GM19238 (cell line): ENCODE data around the gene PARN.
"Not testable (repeated sequence)": the region's sequence is repeated elsewhere in the genome, so short reads cannot be mapped to it uniquely, and the experiment has no call there.

ENCODE experiments used
- DNase-seq: peaks from one replicate; pipeline ENCODE4 v3.0.0; 2011; ENCODE audit warnings: low spot score; ENCODE audit not compliant: insufficient read length

PARN gene

DNA sequence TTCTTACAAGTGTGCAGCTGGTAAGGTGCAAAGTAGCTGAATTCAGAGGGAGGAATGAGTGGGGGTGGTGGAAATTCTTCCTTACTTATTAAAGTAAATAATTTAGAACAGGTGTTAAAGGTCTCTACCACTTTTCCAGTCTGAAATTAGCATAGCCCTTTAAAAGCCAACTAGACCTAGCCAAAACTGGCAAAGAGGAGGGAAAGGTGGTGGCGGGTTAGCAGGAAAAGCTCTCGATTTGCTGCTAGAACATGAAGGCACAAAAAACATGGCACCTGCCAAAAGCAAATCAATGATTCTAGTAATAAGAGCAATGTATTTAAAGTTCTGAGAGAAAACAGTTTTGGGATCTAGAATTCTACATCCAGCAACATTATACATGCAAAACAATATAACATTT lies 157.7 kb downstream of the PARN start:
- no peak for DNase-seq

DNA sequence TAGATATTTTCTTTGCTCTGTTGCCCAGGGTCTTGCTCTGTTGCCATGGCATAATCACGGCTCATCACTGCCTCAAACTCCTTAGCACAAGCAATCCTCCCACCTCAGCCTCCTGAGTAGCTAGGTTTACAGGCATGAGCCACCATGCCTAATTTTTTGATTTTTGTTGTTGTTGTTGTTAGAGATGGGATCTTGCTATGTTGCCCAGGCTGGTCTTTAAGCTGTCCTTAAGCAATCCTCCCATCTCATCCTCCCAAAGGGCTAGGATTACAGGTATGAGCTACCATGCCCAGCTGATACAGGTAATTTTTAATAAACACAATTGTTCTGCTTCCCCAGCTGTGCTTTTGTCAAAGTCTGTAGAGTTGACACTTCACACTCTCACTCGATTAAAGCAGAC lies 159.3 kb downstream of the PARN start:
- no peak for DNase-seq

DNA sequence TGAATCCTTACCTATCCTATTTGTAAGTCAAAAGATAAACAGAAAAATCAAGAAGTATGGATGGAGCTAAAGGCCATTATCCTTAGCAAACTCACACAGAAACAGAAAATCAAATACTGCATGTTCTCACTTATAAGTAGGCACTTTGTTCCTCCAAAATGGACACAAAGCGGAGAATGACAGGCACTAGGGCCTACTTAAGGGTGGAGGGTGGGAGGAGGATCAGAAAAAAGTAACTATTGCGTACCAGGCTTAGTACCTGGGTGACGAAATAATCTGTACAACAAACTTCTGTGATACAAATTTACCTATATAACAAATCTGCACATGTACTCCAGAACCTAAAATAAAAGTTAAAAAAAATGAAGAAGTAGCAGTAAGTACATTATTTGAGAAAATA lies 164.3 kb downstream of the PARN start:
- DNase-seq, result no peak

DNA sequence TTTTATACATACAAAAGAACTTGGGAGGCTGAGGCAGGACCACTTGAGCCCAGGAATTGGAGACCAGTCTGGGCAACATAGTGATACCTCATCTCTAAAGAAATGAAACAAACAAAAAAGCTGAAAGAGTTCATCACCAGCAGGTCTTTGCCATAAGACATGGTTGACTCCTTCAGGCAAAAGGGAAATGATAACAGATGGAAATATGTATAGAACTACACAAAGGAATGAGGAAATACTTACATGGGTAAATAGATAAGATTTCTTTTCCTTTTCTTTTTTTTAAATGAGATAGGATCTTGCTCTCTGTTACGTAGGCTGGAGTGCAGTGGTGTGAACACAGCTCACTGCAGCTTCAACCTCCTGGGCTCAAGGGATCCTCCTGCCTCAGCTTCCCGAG lies 165.3 kb downstream of the PARN start:
- DNase-seq, result no peak

DNA sequence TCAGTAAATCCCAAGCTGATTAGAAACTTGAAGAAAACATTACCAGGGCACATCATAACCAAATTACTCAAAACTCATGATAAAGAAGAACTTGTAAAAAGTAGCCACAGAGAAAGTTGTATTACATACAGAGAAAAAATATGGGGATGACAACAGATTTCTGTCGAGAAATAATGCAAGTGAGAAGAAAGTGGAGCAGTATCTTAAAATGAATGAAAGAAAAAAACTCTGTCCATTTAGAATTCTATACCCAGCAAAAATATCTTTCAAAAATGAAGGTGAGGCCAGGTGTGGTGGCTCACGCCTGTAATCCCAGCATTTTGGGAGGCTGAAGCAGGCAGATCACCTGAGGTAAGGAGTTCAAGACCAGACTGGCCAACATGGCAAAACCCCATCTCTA lies 165.9 kb downstream of the PARN start:
- no peak for DNase-seq

DNA sequence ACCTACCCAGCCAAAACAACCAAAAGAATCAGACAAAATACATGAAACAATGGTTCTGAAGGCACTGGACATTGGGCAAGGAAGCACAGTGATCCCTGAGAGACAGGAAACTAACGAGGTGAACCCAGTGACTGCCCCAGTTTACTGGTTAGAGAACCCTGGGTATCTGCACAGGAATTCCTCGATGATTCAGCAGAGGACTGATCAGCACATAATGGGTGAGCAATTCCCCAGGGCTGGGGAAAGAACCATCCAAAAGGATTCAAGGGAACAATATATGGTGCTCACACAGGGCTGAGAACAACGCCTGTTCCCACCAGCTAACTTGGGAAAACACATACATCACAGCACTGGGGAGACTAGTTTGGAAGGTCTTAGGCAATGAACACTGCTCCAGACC lies 167.2 kb downstream of the PARN start:
- DNase-seq, result no peak

DNA sequence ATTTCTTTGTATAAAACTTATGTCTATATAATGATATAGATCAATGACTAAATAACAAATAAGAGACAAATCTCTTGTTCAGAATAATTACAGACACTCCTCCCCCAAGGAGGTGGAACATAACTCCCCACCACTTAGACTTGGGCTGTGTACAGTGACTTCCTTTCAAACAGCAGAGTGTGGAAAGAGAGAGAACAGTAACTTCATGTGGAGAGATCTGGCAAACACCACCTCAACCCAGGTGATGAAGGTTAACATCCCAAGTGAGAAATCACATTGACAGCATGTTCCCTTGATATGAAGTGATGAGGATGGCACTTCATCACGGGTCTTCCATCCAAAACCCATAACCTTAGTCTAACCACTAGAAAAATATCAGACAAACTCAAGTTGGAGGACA lies 169.3 kb downstream of the PARN start:
- no peak for DNase-seq

DNA sequence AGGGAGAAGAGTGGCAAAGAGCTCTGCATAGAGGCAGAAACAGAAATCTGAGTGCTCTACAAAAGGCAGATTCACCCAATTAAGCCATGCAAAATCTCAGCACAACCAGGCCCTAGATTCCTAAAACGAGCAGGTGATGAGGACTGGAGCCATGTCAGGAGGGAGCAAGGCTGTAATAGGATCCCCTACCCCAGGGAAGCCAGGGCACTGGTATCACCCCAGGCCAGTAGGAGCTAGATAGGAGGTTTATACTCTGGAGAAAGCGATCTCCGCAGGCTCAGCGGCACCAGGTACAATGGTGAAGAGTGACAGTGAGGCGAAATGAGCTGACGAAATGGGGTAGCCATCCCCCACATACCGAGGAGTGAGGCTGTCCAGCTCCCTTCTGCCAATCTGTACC lies 171.5 kb downstream of the PARN start:
- no peak for DNase-seq

DNA sequence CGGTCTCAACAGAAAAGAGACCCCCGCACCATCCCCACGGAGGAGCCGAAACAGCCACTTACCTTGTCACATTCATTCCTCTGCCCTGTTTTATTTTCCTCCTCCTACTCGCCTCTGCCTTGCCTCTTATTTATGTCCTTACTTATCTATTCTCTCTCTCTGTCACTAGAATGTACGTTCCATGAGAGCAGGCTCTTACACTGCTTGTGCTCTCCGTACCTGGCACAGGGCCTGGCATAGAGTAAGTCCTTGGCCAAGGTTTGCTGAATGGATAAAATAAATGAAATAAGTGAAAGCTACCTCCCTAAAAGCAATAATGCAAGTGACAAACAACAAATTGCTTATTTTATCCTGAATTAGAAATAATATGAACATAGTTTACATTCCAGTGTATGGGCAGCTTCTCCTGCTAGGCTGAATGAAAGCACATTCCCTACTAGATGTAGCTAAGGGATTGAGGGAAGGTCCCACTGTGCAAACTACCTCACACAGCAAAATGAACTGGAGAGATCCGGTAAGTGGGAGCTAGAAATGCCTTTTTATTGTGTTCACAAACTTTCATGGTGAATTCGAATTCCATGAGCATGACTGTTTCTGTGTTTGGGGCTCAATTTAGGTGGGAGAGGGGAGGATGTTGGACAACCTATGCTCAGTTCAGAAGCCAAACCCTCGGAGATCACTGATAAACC lies 173.1 kb downstream of the PARN start:
- no peak for DNase-seq

DNA sequence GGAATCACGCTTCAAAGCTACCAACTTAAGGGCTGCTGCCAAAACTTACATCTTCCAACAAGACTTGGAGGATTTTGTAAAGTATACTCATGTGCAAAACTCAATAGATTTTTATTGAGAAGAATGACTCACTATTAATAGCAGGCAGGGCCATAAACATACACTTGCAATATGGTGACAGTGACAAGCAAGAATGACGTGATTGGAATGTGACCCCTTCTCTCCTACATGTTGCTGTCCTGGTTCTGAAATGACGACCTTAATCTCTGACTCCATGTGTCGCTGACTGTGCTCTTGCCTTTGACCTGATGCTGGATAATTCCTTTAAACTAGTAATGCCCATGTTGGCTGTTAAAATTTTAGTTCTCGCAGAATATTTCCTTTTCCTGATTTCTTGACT lies 174.5 kb downstream of the PARN start:
- no peak for DNase-seq

DNA sequence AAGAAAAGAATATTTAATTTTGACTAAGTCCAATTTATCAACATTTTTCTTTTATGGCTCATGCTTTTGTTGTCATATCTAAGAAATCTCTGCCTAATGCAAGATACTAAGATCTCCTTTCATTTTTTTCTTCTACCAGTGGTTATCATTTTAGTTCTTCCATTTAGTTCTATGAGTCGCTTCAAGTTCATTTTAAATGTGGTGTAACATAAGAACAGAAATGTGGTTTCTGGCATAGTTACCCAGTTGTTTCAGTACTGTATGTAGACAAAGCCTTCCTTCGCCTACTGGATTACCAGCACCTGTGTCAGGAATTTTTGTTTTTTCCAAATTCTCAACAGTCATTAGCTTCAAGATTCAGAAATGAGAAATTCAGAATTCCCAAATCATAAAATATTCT lies 175.7 kb downstream of the PARN start:
- DNase-seq, result no peak

DNA sequence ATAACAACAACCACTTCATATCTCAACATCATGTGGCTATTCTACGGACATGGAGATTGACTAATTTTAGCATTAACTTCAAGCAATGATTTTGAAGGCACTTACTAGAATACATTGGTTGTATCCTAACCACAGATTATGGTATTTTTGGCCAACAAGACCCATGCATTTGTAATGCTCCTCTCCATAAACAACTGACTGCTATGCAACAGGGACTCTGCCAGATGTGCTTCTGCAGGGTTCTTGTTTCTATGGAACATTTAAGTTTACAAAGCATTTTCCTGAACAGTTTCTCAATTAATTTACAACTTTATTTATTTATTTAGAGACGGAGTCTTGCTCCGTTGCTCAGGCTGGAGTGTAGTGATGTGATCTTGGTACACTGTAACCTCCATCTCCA lies 178.0 kb downstream of the PARN start:
- DNase-seq, result no peak

DNA sequence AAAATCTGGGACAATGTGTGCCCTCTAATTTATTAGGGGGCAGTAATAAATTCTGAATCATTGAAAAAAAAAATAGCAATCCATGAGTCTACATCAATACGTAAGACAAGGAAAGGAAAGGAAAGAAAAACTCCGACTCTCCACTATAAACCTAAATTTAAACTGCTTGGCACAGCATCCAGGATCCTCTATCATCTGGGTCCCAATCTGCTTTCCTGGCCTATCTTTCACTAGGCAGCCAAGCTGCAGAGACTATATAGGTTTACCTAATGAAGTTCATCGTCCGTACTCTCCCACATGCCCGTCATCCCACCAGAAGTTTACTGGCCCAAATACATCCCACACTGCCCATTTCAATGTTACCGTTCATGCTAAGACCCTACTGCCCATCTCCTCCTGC lies 179.2 kb downstream of the PARN start:
- DNase-seq, result no peak

DNA sequence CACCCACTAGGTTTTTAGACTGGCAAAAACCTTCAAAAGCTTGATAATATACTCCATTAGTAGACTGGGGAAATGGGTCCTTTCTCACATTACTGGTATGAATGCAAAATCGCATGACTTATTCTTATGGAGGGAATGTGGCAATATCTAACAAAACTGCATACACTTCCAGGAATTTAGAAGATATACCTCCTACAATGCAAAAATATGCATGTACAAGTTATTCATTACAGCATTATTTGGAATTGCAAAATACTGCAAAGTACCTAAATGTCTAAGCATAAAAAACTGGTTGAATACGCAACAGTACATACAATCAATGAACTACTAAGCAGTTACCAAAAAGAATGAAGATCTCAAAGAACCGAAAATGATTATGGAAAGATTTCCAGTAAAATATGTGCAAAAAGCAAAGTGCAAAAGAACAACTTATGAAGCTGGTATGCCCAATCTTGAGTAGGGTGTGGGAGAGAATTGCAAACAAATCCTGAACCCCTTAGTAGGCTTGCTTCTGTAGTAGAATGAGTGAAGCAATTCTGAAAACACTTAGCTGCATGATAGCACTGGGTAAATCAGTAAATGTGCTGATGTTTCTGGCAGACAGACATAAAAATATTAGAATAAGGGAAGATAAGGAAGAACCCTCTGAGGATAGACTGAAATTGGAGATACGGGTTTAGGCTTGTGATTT lies 180.1 kb downstream of the PARN start:
- DNase-seq, result no peak

DNA sequence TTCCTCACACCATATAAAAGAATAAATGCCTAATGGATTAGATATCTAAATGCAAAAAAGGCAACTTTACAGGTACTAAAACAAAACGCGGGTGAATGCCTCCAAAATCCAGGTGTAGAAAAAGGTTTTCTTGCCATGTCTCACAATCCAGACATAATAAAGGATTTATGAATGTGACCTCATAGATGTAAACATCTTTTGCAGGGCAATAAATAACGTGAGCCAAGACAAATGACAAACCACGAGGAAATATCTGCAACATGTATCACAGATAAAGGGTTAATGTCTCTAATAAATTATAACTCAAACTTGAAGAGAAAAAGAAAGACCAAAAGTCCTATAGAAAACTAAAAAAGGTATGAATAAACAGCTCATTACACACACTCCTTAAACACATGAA lies 180.7 kb downstream of the PARN start:
- no peak for DNase-seq

DNA sequence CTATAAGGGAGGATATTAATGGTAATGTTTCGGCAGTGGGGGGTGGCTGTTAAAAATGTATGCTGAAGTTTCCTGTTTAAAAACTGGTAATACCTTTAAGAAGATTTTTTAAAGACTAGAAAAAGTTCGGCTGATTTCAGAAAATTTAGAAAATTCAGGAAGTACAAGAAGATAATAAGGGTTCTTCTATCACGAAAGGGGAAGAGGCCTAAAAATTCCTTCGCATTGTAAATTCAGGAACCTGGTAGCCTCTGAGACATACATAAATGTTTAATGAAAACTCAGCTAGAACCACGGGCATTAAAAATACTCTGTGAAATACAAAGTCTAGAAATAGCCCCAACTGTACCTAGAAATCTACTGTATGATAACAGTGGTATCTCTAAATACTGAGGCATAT lies 181.2 kb downstream of the PARN start:
- no peak for DNase-seq

DNA sequence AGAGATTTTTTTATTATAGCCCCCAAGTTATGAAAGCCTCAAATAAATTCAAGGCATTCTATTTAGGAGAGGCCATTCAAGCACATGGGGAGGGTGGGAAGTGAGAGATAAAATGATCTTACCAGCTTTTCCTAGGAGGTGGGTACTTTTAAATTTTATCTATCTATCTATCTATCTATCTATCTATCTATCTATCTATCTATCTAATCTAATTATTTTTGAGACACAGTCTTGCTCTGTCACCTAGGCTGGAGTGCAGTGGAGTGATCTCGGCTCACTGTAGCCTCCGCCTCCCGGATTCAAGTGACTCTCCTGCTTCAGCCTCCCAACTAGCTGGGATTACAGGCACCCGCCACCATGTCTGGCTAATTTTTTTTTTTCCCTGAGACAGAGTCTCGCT lies 182.3 kb downstream of the PARN start:
- DNase-seq, result no peak

DNA sequence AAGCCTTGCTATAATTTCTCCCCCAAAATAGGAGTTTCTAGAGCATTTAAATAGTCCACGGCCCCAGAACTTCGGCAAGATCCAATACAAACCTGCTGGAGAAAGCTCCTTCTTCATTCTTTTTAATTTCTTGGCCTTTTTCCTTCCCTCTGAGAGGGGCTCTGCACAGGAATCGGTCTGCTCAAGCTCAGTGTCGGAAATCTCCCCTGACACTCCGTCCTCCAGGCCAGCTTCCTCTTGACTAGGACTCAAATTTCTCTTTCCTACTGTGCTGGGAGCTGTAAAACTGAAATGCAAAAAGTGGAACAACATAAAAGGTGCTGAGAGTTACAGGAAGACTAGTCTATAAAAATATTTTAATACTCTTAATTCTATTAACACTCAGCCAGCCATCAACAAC lies 183.3 kb downstream of the PARN start:
- DNase-seq, result no peak

DNA sequence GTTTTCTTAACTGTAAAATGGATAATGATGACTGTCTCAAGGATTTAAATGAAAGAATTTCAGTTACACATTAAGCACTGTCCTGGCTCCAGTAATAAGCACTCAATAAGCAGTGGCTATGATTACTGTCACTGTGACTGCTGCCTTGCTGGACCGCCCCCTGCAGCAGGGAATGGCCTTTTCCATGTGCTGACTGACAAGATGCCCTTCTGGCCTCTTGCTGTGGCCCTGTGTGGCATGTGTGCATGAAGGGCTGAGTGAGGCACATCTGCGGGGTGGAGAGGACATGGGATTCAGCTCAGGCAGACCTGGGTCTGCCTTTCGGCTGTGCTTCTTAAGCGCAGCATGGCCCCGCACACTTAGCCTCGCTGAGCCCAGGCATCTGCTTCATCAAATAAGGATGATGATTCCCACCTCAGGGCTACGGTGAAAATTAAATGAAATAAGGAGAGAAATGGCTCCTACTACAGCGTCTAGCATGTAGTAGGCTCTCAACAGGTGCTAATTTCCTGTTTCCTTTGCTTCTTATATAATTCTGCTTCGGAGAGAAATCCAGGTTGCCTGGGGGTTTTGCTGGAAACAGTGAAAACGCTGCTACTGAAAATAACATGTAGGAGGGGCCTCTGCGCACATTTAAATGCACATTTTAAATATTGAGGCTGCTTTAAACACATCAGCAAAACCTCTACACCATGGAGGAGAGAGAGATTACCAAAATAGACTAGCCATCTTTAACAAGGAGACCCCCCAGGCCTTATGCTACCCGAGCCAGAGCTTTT lies 183.9 kb downstream of the PARN start:
- no peak for DNase-seq

DNA sequence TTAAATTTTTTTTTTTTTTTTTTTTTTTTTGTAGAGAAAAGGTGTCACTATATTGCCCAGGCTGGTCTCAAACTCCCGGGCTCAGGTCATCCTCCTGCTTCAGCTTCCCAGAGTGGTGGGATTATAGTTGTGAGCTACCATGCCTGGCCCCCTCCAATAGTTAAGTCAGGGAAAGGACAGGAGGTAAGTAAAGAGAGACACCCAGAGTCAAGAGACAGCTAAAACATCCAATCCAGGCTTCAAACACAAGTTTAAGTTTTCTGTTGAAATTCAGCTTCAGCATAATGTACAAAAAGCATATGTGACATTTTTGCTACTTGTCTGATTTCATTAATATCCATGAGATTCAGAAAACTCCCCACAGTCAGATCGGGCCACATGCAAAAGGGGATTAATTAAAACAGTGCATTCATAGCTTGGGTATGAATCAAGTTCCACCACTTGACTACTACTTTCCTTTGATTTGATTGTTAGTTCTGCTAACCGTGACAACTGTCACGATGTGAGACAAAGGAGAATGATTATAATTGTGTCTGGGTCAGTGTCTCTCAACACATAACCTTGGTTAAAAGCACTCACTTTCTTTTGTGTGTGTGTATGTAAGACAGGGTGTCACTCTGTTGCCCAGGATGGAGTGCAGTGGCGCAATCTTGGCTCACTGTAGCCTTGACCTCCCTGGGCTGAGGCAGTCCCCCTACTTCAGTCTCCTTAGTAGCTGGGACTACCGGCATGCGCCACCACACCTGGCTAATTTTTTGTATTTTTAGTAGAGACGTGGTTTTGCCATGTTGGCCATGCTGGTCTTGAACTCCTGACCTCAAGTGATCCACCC lies 184.9 kb downstream of the PARN start:
- no peak for DNase-seq

DNA sequence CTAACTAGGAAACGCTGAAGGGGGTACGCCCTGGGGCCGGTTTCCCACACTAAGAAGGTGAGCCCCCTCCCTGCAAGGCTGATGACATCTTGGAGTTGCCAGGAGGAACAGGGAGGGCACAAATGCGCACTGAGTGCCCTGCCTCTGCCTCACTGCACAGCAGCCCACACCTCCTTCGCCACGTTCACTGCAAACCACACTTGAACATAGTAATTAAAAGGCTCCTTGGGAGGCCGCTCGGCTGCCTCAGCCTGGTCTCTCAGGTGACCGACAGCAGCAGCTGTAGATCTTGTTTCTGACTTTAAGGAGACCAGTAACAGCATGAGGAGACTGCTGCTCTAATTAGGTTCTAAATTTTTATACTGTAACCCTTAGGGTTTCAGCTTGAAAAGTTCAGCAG lies 188.5 kb downstream of the PARN start:
- DNase-seq, result not testable (repeated sequence)

DNA sequence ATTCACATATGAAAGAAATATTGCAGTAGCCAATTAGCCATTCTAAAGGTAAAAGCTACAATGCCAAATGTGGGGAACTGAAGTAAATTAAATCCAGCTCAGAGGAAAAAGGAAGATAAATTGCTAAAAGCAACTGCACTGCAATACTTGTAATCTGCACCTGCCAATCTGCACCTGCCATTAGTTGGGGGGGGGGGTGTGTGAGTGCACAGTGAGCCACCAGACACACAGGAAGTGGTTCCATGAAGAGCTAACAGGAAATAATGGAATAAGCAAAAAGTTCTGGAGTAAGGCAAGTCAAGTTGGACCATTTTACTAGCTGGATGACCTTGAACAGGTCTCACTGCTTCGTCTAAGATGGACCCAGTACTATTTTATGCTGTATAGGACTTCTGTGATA lies 191.8 kb downstream of the PARN start:
- DNase-seq, result no peak
